Hepatocyte (in vitro differentiated cells): ENCODE results near the gene PHF21B.

Source experiments
- EZH2 ChIP-seq: fragments of 200-600 bp; sonication (generic); IDR thresholded peaks from 2 replicates; pipeline ENCODE4 v1.6.1; 2016; ENCODE audit warnings: antibody characterized with exemption, mild to moderate bottlenecking, borderline replicate concordance
- EZH2phosphoT487 ChIP-seq: fragments of 200-600 bp; sonication (generic); IDR thresholded peaks from one replicate; pipeline ENCODE4 v1.6.1; 2018; ENCODE audit warnings: antibody characterized with exemption, mild to moderate bottlenecking, low read depth, moderate library complexity; ENCODE audit not compliant: unreplicated experiment, severe bottlenecking
- TF ChIP-seq, protein P1 (sequence below): fragments of 200-600 bp; sonication (generic); IDR thresholded peaks from 2 replicates; pipeline ENCODE4 v1.5.1; 2016; ENCODE audit warnings: antibody characterized with exemption, mild to moderate bottlenecking; ENCODE audit not compliant: poor library complexity

DNA sequence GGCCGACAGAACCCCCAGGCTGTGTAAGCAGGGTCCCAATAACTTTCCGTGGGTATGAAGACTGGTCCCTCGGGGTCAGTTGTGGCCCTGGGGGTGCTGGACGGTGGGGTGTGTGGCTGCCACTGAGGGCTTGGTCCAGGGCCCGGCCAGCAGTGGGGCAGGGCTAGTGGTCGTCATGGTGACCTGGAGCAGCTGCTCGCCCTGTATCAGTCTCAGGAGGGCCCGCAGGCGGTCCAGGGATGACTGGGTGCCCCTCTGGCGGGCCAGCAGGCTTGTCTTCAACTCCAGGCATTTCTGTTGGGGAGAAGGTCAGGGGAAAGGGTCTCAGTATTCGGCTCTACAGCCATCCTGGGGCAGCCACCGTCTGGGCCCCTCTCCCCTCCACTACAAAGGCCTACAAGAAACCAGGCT is 126.8 kb downstream of the PHF21B start:
- TF ChIP-seq, protein P1, sequence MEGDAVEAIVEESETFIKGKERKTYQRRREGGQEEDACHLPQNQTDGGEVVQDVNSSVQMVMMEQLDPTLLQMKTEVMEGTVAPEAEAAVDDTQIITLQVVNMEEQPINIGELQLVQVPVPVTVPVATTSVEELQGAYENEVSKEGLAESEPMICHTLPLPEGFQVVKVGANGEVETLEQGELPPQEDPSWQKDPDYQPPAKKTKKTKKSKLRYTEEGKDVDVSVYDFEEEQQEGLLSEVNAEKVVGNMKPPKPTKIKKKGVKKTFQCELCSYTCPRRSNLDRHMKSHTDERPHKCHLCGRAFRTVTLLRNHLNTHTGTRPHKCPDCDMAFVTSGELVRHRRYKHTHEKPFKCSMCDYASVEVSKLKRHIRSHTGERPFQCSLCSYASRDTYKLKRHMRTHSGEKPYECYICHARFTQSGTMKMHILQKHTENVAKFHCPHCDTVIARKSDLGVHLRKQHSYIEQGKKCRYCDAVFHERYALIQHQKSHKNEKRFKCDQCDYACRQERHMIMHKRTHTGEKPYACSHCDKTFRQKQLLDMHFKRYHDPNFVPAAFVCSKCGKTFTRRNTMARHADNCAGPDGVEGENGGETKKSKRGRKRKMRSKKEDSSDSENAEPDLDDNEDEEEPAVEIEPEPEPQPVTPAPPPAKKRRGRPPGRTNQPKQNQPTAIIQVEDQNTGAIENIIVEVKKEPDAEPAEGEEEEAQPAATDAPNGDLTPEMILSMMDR, result no peak
- TF ChIP-seq EZH2 (no peak), EZH2phosphoT487 (no peak)
